AML-193 (cell line): ENCODE results near the gene LURAP1L.

Source experiments
- DNase-seq, 2 experiments: peaks; one replicate each; lab custom pipeline; 2025; lab: John Stamatoyannopoulos, UW

Gene LURAP1L

GRCh38 chr9:12774861-12775678, at the start of gene LURAP1L:
Gene LURAP1L (plus strand): TSS chr9:12775020. CDS start chr9:12775716, 696 bp downstream.
- no peak for DNase-seq

GRCh38 chr9:12726795-12727194, 48.0 kb upstream of the LURAP1L start:
- no peak for DNase-seq

GRCh38 chr9:12730198-12730597, 44.6 kb upstream of the LURAP1L start:
- no peak for DNase-seq

- no peak for DNase-seq
These were observed 43.9 kb upstream of the LURAP1L start for GRCh38 chr9:12730927-12731326.

GRCh38 chr9:12732971-12733370, 41.8 kb upstream of the LURAP1L start:
- DNase-seq = no peak

GRCh38 chr9:12735665-12736064, 39.2 kb upstream of the LURAP1L start:
- DNase-seq = no peak

GRCh38 chr9:12737871-12738270, 36.9 kb upstream of the LURAP1L start:
- DNase-seq = no peak

- DNase-seq = no peak
These were observed 35.7 kb upstream of the LURAP1L start for GRCh38 chr9:12739014-12739652.

- no peak for DNase-seq
These were observed 34.0 kb upstream of the LURAP1L start for GRCh38 chr9:12740845-12741244.

- no peak for DNase-seq
These were observed 26.8 kb upstream of the LURAP1L start for GRCh38 chr9:12748016-12748415.

- DNase-seq = no peak
These were observed 25.9 kb upstream of the LURAP1L start for GRCh38 chr9:12748954-12749353.

GRCh38 chr9:12753931-12754330, 20.9 kb upstream of the LURAP1L start:
- DNase-seq = no peak

- DNase-seq = no peak
These were observed 15.1 kb upstream of the LURAP1L start for GRCh38 chr9:12759761-12760160.

- DNase-seq = no peak
These were observed 14.1 kb upstream of the LURAP1L start for GRCh38 chr9:12760758-12761157.

- no peak for DNase-seq
These were observed 10.7 kb upstream of the LURAP1L start for GRCh38 chr9:12764150-12764549.

GRCh38 chr9:12765088-12765798, 9.6 kb upstream of the LURAP1L start:
- no peak for DNase-seq

- DNase-seq = no peak
These were observed 8.5 kb upstream of the LURAP1L start for GRCh38 chr9:12766357-12766756.

- no peak for DNase-seq
These were observed 4.6 kb upstream of the LURAP1L start for GRCh38 chr9:12770261-12770660.

GRCh38 chr9:12771891-12772290, 2.9 kb upstream of the LURAP1L start:
- DNase-seq = no peak

GRCh38 chr9:12773562-12773961, 1.3 kb upstream of the LURAP1L start:
- DNase-seq = no peak

GRCh38 chr9:12775679-12776512, 1.1 kb downstream of the LURAP1L start:
- no peak for DNase-seq

GRCh38 chr9:12776513-12777055, 1.8 kb downstream of the LURAP1L start:
- no peak for DNase-seq
